HCT116 (cell line): Measurements from ENCODE around the gene PPIC. TPM values are rescaled to one million over a fixed set of nuclear protein-coding genes. Genes with fewer than 3 reads are reported as not detected.

Source experiments
- ATAC-seq: fragments of 200-7000 bp; cut with Tn5 transposase; 2 replicates; pipeline ENCODE4 v1.9.1; 2020; ENCODE audit warnings: mild to moderate bottlenecking, moderate library complexity
- BruUV-seq: library from RNA; stranded (reverse); fragments of 400-500 nt; replicated peaks from 2 replicates; lab custom pipeline; 2021; lab: Mats Ljungman, UMichigan
- CTCF ChIA-PET: fragments of 300-600 bp; sonication (Branson Sonifier 250); formaldehyde crosslinking; loops from one replicate; lab custom pipeline; 2021; ENCODE audit warnings: antibody characterized with exemption; lab: Charles Lee
- POLR2A ChIA-PET: fragments of 300-600, 350-600 bp; sonication (Branson Sonifier 250); formaldehyde crosslinking; loops from one replicate; lab custom pipeline; 2021; ENCODE audit warnings: antibody characterized with exemption; lab: Charles Lee
- RAD21 ChIA-PET, 2 experiments: fragments of 300-600 bp; sonication (Branson Sonifier 250); formaldehyde crosslinking; loops; one replicate each; lab custom pipeline; 2023; ENCODE audit warnings: low total read pairs in 2 of 2; ENCODE audit not compliant: uncharacterized antibody in 2 of 2, unreplicated experiment in 2 of 2, low non-redundant PET in 1 of 2; lab: Charles Lee
- DNase-seq: peaks from one replicate; pipeline ENCODE4 v3.0.0-alpha.2; 2010; ENCODE audit warnings: low read depth, low spot score
- H2AFZ ChIP-seq: fragments of 200-600 bp; shearing (Covaris generic), sonication (generic); 2 replicates; pipeline ENCODE4 v1.6.1; 2017; ENCODE audit warnings: low read depth, mixed run types, mixed read lengths, antibody characterized with exemption, low read length; ENCODE audit not compliant: poor library complexity, severe bottlenecking
- H3K27ac ChIP-seq: 2 replicates; pipeline ENCODE4 v1.5.1; 2012; ENCODE audit warnings: low read depth, low read length
- H3K27me3 ChIP-seq: fragments of 200-600 bp; sonication (generic); 2 replicates; pipeline ENCODE4 v1.6.1; 2016; ENCODE audit warnings: mixed run types, low read length, mixed read lengths; ENCODE audit not compliant: insufficient read depth
- H3K36me3 ChIP-seq, 2 experiments: fragments of 200-500 bp in 1 of 2; fragments of 200-600 bp in 1 of 2; sonication (Bioruptor generic) in 1 of 2; sonication (generic) in 1 of 2; 2 replicates each; pipeline versions ENCODE4 v1.5.1 to v1.6.1; 2014 to 2016; ENCODE audit warnings: low read length in 2 of 2, inconsistent platforms in 1 of 2, mixed read lengths in 1 of 2, mixed run types in 1 of 2; ENCODE audit not compliant: insufficient read depth in 2 of 2, control insufficient read depth in 1 of 2
- H3K4me1 ChIP-seq, 2 experiments: fragments of 200-600 bp in 1 of 2; sonication (generic) in 1 of 2; 2 replicates each; pipeline versions ENCODE4 v1.5.1 to v1.6.1; 2012 to 2017; ENCODE audit warnings: low read length in 2 of 2, inconsistent platforms in 1 of 2, mild to moderate bottlenecking in 1 of 2, mixed read lengths in 1 of 2, mixed run types in 1 of 2, moderate library complexity in 1 of 2; ENCODE audit not compliant: insufficient read depth in 2 of 2, control insufficient read depth in 1 of 2
- H3K4me2 ChIP-seq: fragments of 200-600 bp; sonication (generic); 2 replicates; pipeline ENCODE4 v1.6.1; 2017; ENCODE audit warnings: mixed run types, low read length, mixed read lengths
- H3K4me3 ChIP-seq, 2 experiments: fragments of 200-600 bp in 1 of 2; sonication (generic) in 1 of 2; replicated peaks in 1 of 2; 2 replicates each; pipeline ENCODE4 v1.5.1; 2011 to 2016; ENCODE audit warnings: low read length in 2 of 2, control low read depth in 1 of 2, low read depth in 1 of 2, mild to moderate bottlenecking in 1 of 2, mixed read lengths in 1 of 2, mixed run types in 1 of 2
- H3K79me2 ChIP-seq: fragments of 200-600 bp; sonication (generic); 2 replicates; pipeline ENCODE4 v1.6.1; 2017; ENCODE audit warnings: mild to moderate bottlenecking, mixed run types, low read length, moderate library complexity, mixed read lengths; ENCODE audit not compliant: insufficient read depth
- H3K9ac ChIP-seq: fragments of 200-600 bp; sonication (generic); 2 replicates; pipeline ENCODE4 v1.6.1; 2016; ENCODE audit warnings: low read length, mixed read lengths
- H3K9me2 ChIP-seq: fragments of 200-600 bp; sonication (generic), shearing (Covaris generic); 2 replicates; pipeline ENCODE4 v1.6.1; 2017; ENCODE audit warnings: mixed run types, mild to moderate bottlenecking, moderate library complexity; ENCODE audit not compliant: insufficient read depth
- H3K9me3 ChIP-seq, 2 experiments: fragments of 200-500 bp in 1 of 2; fragments of 200-600 bp in 1 of 2; sonication (Bioruptor generic) in 1 of 2; sonication (generic) in 1 of 2; 2 replicates each; pipeline ENCODE4 v1.6.1; 2014 to 2017; ENCODE audit warnings: low read length in 2 of 2, mixed read lengths in 2 of 2, inconsistent platforms in 1 of 2, low read depth in 1 of 2, mild to moderate bottlenecking in 1 of 2, mixed run types in 1 of 2, moderate library complexity in 1 of 2; ENCODE audit not compliant: control insufficient read depth in 1 of 2, insufficient read depth in 1 of 2
- H4K20me1 ChIP-seq: fragments of 200-600 bp; sonication (generic), shearing (Covaris generic); 2 replicates; pipeline ENCODE4 v1.6.1; 2017; ENCODE audit warnings: mixed run types, mild to moderate bottlenecking, moderate library complexity; ENCODE audit not compliant: insufficient read depth
- ATF3 ChIP-seq: IDR thresholded peaks from 2 replicates; pipeline ENCODE4 v1.6.1; 2012
- CBX3 ChIP-seq: IDR thresholded peaks from 2 replicates; pipeline ENCODE4 v1.6.1; 2012; ENCODE audit warnings: low read depth
- EGR1 ChIP-seq: IDR thresholded peaks from 2 replicates; pipeline ENCODE4 v1.6.1; 2012; ENCODE audit warnings: low read depth
- ELF1 ChIP-seq: IDR thresholded peaks from 2 replicates; pipeline ENCODE4 v1.6.1; 2012; ENCODE audit warnings: low read depth, borderline replicate concordance
- EZH2phosphoT487 ChIP-seq: fragments of 200-600 bp; IDR thresholded peaks from 2 replicates; pipeline ENCODE4 v1.6.1; 2018; ENCODE audit warnings: antibody characterized with exemption, borderline replicate concordance
- FOSL1 ChIP-seq: IDR thresholded peaks from 2 replicates; pipeline ENCODE4 v1.6.1; 2012; ENCODE audit warnings: low read depth
- POLR2A ChIP-seq: IDR thresholded peaks from 2 replicates; pipeline ENCODE4 v1.7.0; 2011; ENCODE audit warnings: borderline replicate concordance; ENCODE audit not compliant: insufficient read depth, insufficient read length; ENCODE audit errors: extremely low read depth
- POLR2AphosphoS5 ChIP-seq: IDR thresholded peaks from 2 replicates; pipeline ENCODE4 v1.6.1; 2011; ENCODE audit warnings: mild to moderate bottlenecking, low read depth, low read length, moderate library complexity
- SP1 ChIP-seq: IDR thresholded peaks from 2 replicates; pipeline ENCODE4 v1.6.1; 2012; ENCODE audit warnings: low read depth
- SRF ChIP-seq: IDR thresholded peaks from 2 replicates; pipeline ENCODE4 v1.6.1; 2012; ENCODE audit warnings: low read depth
- TCF7L2 ChIP-seq: IDR thresholded peaks from 2 replicates; pipeline ENCODE4 v1.7.0; 2011; ENCODE audit warnings: borderline replicate concordance, inconsistent platforms; ENCODE audit not compliant: insufficient read depth, insufficient read length; ENCODE audit errors: extremely low read depth
- YY1 ChIP-seq: IDR thresholded peaks from 2 replicates; pipeline ENCODE4 v1.6.1; 2011; ENCODE audit warnings: low read length, low read depth, moderate library complexity, mild to moderate bottlenecking; ENCODE audit not compliant: insufficient replicate concordance; ENCODE audit errors: extremely low read depth
- ZFX ChIP-seq: fragments of 450-650 bp; IDR thresholded peaks from 2 replicates; pipeline ENCODE4 v1.6.1; 2017
- ZNF274 ChIP-seq: fragments of 200-500 bp; sonication (Bioruptor generic); IDR thresholded peaks from 2 replicates; pipeline ENCODE4 v1.6.1; 2014; ENCODE audit warnings: mild to moderate bottlenecking, low read depth, low read length, inconsistent platforms
- intact Hi-C: fragments of 100-400 bp; cut with micrococcal nuclease; formaldehyde crosslinking; loops from 2 replicates; pipeline ENCODE4 v1.10.0; 2022
- total RNA-seq: library from RNA; stranded (reverse); gene quantifications from one replicate; pipeline ENCODE4 v1.2.1, GENCODE V29; 2021; ENCODE audit not compliant: unreplicated experiment
- TF ChIP-seq, protein P1 (sequence below): IDR thresholded peaks from 2 replicates; pipeline ENCODE4 v1.6.1; 2012; ENCODE audit warnings: low read depth
- TF ChIP-seq, protein P2 (sequence below), 3 experiments: fragments of 200-600 bp in 1 of 3; sonication (generic) in 1 of 3; IDR thresholded peaks in 2 of 3; conservative IDR thresholded peaks in 1 of 3; 2 replicates each; pipeline ENCODE4 v1.5.1; 2012 to 2017; ENCODE audit warnings: low read depth in 2 of 3, low read length in 2 of 3, antibody characterized with exemption in 1 of 3, borderline replicate concordance in 1 of 3, control low read depth in 1 of 3, mild to moderate bottlenecking in 1 of 3, mixed read lengths in 1 of 3, mixed run types in 1 of 3, moderate library complexity in 1 of 3; ENCODE audit not compliant: insufficient read depth in 1 of 3

The PPIC gene
- total RNA-seq, 1 experiment from 2014 or later, result 21.5 TPM

DNA sequence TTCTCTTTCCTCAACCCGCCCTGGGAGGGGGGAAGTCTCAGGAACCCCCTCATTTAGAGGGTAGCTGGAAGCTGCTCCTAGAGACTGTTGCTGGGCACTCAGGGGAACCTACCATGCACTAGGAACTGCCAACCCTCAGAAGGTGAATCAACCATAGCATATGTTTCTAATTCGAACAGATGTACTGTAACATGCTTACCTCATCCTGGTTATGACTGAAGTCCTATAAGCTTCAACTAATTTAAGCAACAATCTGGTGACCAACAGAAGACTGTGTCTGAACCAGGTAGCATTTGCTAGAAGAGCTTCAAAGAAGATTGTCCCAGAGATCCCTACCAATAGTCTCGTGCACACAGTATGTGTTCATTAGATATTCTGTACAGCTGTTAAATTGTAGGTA lies 46.8 kb upstream of the PPIC start (continued):
- no peak for TF ChIP-seq FOSL1
- TF ChIP-seq ZNF274, result no peak
- TF ChIP-seq EZH2phosphoT487, result no peak
- TF ChIP-seq, protein P1, sequence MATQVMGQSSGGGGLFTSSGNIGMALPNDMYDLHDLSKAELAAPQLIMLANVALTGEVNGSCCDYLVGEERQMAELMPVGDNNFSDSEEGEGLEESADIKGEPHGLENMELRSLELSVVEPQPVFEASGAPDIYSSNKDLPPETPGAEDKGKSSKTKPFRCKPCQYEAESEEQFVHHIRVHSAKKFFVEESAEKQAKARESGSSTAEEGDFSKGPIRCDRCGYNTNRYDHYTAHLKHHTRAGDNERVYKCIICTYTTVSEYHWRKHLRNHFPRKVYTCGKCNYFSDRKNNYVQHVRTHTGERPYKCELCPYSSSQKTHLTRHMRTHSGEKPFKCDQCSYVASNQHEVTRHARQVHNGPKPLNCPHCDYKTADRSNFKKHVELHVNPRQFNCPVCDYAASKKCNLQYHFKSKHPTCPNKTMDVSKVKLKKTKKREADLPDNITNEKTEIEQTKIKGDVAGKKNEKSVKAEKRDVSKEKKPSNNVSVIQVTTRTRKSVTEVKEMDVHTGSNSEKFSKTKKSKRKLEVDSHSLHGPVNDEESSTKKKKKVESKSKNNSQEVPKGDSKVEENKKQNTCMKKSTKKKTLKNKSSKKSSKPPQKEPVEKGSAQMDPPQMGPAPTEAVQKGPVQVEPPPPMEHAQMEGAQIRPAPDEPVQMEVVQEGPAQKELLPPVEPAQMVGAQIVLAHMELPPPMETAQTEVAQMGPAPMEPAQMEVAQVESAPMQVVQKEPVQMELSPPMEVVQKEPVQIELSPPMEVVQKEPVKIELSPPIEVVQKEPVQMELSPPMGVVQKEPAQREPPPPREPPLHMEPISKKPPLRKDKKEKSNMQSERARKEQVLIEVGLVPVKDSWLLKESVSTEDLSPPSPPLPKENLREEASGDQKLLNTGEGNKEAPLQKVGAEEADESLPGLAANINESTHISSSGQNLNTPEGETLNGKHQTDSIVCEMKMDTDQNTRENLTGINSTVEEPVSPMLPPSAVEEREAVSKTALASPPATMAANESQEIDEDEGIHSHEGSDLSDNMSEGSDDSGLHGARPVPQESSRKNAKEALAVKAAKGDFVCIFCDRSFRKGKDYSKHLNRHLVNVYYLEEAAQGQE, result no peak
- no peak for TF ChIP-seq CBX3
- no peak for TF ChIP-seq POLR2A
- TF ChIP-seq ATF3, result no peak

DNA sequence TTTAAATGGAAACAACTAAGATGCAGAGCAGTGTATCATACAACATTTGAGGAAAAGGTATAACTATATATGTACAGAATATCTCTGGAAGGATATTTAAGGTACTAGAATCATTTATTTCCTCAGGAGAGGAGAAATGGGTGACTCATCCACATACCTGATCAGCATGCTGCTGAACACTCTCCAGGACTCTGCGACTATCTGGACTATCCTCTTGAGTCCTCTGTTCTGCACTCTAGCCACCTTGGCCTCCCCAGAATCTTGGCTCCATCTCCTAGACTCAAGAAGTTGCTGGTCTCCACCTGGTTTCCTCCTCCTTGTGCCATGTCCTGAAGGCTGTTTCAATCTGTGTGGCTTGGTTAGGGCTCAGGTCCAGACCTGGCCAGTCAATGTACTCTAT lies 43.7 kb upstream of the PPIC start:
- no peak overlapping the region for H3K27ac ChIP-seq
- CTCF ChIA-PET, result no interaction called here
- TF ChIP-seq ZFX, result no peak
- TF ChIP-seq SP1, result no peak
- TF ChIP-seq, protein P2, sequence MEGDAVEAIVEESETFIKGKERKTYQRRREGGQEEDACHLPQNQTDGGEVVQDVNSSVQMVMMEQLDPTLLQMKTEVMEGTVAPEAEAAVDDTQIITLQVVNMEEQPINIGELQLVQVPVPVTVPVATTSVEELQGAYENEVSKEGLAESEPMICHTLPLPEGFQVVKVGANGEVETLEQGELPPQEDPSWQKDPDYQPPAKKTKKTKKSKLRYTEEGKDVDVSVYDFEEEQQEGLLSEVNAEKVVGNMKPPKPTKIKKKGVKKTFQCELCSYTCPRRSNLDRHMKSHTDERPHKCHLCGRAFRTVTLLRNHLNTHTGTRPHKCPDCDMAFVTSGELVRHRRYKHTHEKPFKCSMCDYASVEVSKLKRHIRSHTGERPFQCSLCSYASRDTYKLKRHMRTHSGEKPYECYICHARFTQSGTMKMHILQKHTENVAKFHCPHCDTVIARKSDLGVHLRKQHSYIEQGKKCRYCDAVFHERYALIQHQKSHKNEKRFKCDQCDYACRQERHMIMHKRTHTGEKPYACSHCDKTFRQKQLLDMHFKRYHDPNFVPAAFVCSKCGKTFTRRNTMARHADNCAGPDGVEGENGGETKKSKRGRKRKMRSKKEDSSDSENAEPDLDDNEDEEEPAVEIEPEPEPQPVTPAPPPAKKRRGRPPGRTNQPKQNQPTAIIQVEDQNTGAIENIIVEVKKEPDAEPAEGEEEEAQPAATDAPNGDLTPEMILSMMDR (IDR thresholded peaks at IDR 0.05 in 2 of 3, conservative IDR thresholded peaks at IDR 0.05 in 1 of 3; ENCODE audit: borderline replicate concordance in 1 of 3, insufficient read depth in 1 of 3, low read depth in 2 of 3, low read length in 2 of 3), result no peak
- TF ChIP-seq YY1, result no peak
- no peak for TF ChIP-seq POLR2A
- TF ChIP-seq TCF7L2, result no peak
- TF ChIP-seq ELF1, result no peak
- TF ChIP-seq POLR2AphosphoS5, result no peak
- TF ChIP-seq EGR1, result no peak
- TF ChIP-seq ATF3, result no peak
- TF ChIP-seq, protein P1, result no peak
- no peak for TF ChIP-seq SRF

More for the DNA sequence above, 43.7 kb upstream of the PPIC start:
- H3K79me2 ChIP-seq, result no peaks in the 10 kb centered on the region
- H3K4me2 ChIP-seq, result no peak overlapping the region
- RAD21 ChIA-PET, result no interaction called here
- no peaks in the 10 kb centered on the region; the same call in 1 of the 2 replicates for H3K27me3 ChIP-seq
- ATAC-seq, result no peak
- no peak overlapping the region for H2AFZ ChIP-seq
- no TSS peak for BruUV-seq
- POLR2A ChIA-PET, result no interaction called here
- no peaks in the 10 kb centered on the region for H3K9me2 ChIP-seq
- H3K36me3 ChIP-seq, result no peaks in the 10 kb centered on the region
- no peak overlapping the region for H3K4me3 ChIP-seq
- 0 out of 4 replicates have a peak, but pooled peaks cover 0 to 3% of the 10 kb centered on the region in 2 experiments for H3K4me1 ChIP-seq
- H3K9me3 ChIP-seq, result no peaks in the 10 kb centered on the region
- intact Hi-C loops, result no loop called here
- H3K9ac ChIP-seq, result no peak overlapping the region
- no peak for DNase-seq
- H4K20me1 ChIP-seq, result no peaks in the 10 kb centered on the region
